GM12864 (cell line): ENCODE measurements around the gene SYCP2.
"Not testable (repeated sequence)": the region's sequence is repeated elsewhere in the genome, so short reads cannot be mapped to it uniquely, and the experiment has no call there.

Source experiments
- DNase-seq: peaks from one replicate; pipeline ENCODE4 v3.0.0-alpha.2; 2011; ENCODE audit warnings: low read depth
- H3K4me3 ChIP-seq: 2 replicates; pipeline ENCODE4 v1.5.1; 2011; ENCODE audit warnings: mild to moderate bottlenecking, low read depth, low read length, control low read depth
- CTCF ChIP-seq: IDR thresholded peaks from 2 replicates; pipeline ENCODE4 v1.5.1; 2011; ENCODE audit warnings: low read depth, mild to moderate bottlenecking, moderate library complexity, low read length, control low read depth, inconsistent platforms; ENCODE audit errors: missing control alignments

Gene SYCP2

GRCh38 chr20:59912609-59913008, 20.8 kb downstream of the SYCP2 start:
- H3K4me3 ChIP-seq = no peak overlapping the region
- DNase-seq = no peak
- TF ChIP-seq CTCF = no peak

- no peak for TF ChIP-seq CTCF
- no peak for DNase-seq
- no peak overlapping the region for H3K4me3 ChIP-seq
These were observed 22.4 kb downstream of the SYCP2 start for GRCh38 chr20:59911041-59911440.

GRCh38 chr20:59908855-59909254, 24.6 kb downstream of the SYCP2 start:
- no peak for TF ChIP-seq CTCF
- DNase-seq = no peak
- no peak overlapping the region for H3K4me3 ChIP-seq

- H3K4me3 ChIP-seq = no peak overlapping the region
- TF ChIP-seq CTCF = no peak
- DNase-seq = no peak
These were observed 29.8 kb downstream of the SYCP2 start for GRCh38 chr20:59903621-59904020.

- TF ChIP-seq CTCF = no peak
- DNase-seq = no peak
- no peak overlapping the region for H3K4me3 ChIP-seq
These were observed 31.0 kb downstream of the SYCP2 start for GRCh38 chr20:59902470-59902869.

GRCh38 chr20:59895908-59896307, 37.5 kb downstream of the SYCP2 start:
- TF ChIP-seq CTCF = no peak
- DNase-seq = no peak
- no peak overlapping the region for H3K4me3 ChIP-seq

GRCh38 chr20:59891581-59891980, 41.9 kb downstream of the SYCP2 start:
- TF ChIP-seq CTCF = no peak
- H3K4me3 ChIP-seq = no peak overlapping the region
- no peak for DNase-seq

GRCh38 chr20:59890035-59890434, 43.4 kb downstream of the SYCP2 start:
- DNase-seq, H3K4me3 ChIP-seq: not testable (repeated sequence)
